Prostate gland (tissue), 2 donors: ENCODE measurements around the gene THAP9. TPM values are rescaled to one million over a fixed set of nuclear protein-coding genes. Genes with fewer than 3 reads are reported as not detected.

ENCODE experiments used
- DNase-seq: peaks from one replicate; pipeline ENCODE4 v3.0.0-alpha.2; 2019; ENCODE audit warnings: low spot score
- H3K27ac ChIP-seq, 2 donors: fragments of 200-600 bp; sonication (generic); 2 replicates each; pipeline ENCODE4 v1.5.1; 2017 to 2019
- H3K27me3 ChIP-seq: fragments of 200-600 bp; sonication (generic); replicated peaks from 2 replicates; pipeline ENCODE4 v1.5.1; 2019; ENCODE audit not compliant: insufficient read depth
- H3K36me3 ChIP-seq, 2 donors: fragments of 200-600 bp; sonication (generic); 1 replicate in 1 of 2; 2 replicates in 1 of 2; pipeline versions ENCODE4 v1.5.1 to v1.8.1; 2017 to 2019
- H3K4me1 ChIP-seq: fragments of 200-600 bp; sonication (generic); replicated peaks from 2 replicates; pipeline ENCODE4 v1.5.1; 2019
- H3K4me3 ChIP-seq, 2 donors: fragments of 200-600 bp; sonication (generic); 2 replicates each; pipeline ENCODE4 v1.5.1; 2017 to 2019
- H3K9me3 ChIP-seq: fragments of 200-600 bp; sonication (generic); 2 replicates; pipeline ENCODE4 v1.5.1; 2017
- CTCF ChIP-seq, 4 experiments: fragments of 200-600 bp in 2 of 4; fragments of 450-650 bp in 2 of 4; sonication (generic) in 2 of 4; IDR thresholded peaks; 1 replicate in 3 of 4; 2 replicates in 1 of 4; pipeline ENCODE4 v1.5.1; 2016 to 2019; ENCODE audit warnings: antibody characterized with exemption in 4 of 4, mild to moderate bottlenecking in 2 of 4, moderate library complexity in 2 of 4
- POLR2A ChIP-seq: fragments of 450-650 bp; IDR thresholded peaks from one replicate; pipeline ENCODE4 v1.6.1; 2016; ENCODE audit warnings: antibody characterized with exemption, mild to moderate bottlenecking
- POLR2AphosphoS5 ChIP-seq: sonication (generic); formaldehyde crosslinking; IDR thresholded peaks from one replicate; pipeline ENCODE4 v1.6.1; 2017; ENCODE audit warnings: antibody characterized with exemption
- WGBS: methylation state at CpG from one replicate; pipeline ENCODE4 v1.1.5; 2018; 5-methylcytosine and 5-hydroxymethylcytosine counted together
- intact Hi-C: fragments of 100-400 bp; cut with DNase I; formaldehyde crosslinking; loops from one replicate; pipeline ENCODE4 v1.14.2; 2022
- total RNA-seq, 2 donors: library from RNA; depleted of rRNA; stranded (reverse); fragments of >200 nt; gene quantifications; one replicate each; pipeline ENCODE4 v1.1.0, GENCODE V29; 2016

The THAP9 gene
- total RNA-seq, 2 donors from 2014 or later: 7.6 to 8.6 TPM

GRCh38 chr4:82896755-82897154, 3.8 kb upstream of the THAP9 start:
- H3K4me1 ChIP-seq: no peaks in the 10 kb centered on the region
- intact Hi-C loops: loop anchor here (10.0 kb wide), 1 partner anchor 358 kb away; no protein-coding TSS in a partner anchor
- 84% methylated on average over 1 of the region's 1 CpG for WGBS

GRCh38 chr4:82898322-82899243, 2.0 kb upstream of the THAP9 start:
- H3K9me3 ChIP-seq: no peaks in the 10 kb centered on the region
- DNase-seq: no peak
- H3K36me3 ChIP-seq: no peaks in the 10 kb centered on the region
- intact Hi-C loops: loop anchor here (10.0 kb wide), 1 partner anchor 356 kb away; no protein-coding TSS in a partner anchor
- peak overlapping the region; percentile 96 to 99 for H3K27ac ChIP-seq
- H3K4me1 ChIP-seq: no peaks in the 10 kb centered on the region
- peak; percentile 39 for TF ChIP-seq POLR2AphosphoS5
- no peak for TF ChIP-seq POLR2A
- TF ChIP-seq CTCF (IDR thresholded peaks at IDR 0.05): peak; percentile 4 to 52 (median 18)
- no peaks in the 10 kb centered on the region for H3K27me3 ChIP-seq
- 37% methylated on average over 7 of the region's 7 CpGs for WGBS
- peak overlapping the region; percentile 42 to 49 for H3K4me3 ChIP-seq

More at GRCh38 chr4:82896755-82897154, 3.8 kb upstream of the THAP9 start:
- no peaks in the 10 kb centered on the region for H3K36me3 ChIP-seq
- no peak for DNase-seq
- H3K4me3 ChIP-seq: no peak overlapping the region
- TF ChIP-seq POLR2A (no peak), CTCF (IDR thresholded peaks at IDR 0.05) (no peak), POLR2AphosphoS5 (no peak)
- no peaks in the 10 kb centered on the region for H3K9me3 ChIP-seq
- H3K27me3 ChIP-seq: no peaks in the 10 kb centered on the region
- H3K27ac ChIP-seq: no peak overlapping the region

- H3K27ac ChIP-seq: peak overlapping the region; percentile 96 to 99
- H3K4me3 ChIP-seq: peak overlapping the region; percentile 42 to 49
- no peak for TF ChIP-seq CTCF (IDR thresholded peaks at IDR 0.05)
- TF ChIP-seq POLR2A: no peak
- TF ChIP-seq POLR2AphosphoS5: no peak
- DNase-seq: no peak
- H3K9me3 ChIP-seq: no peaks in the 10 kb centered on the region
- no peaks in the 10 kb centered on the region for H3K4me1 ChIP-seq
- no peaks in the 10 kb centered on the region for H3K27me3 ChIP-seq
- WGBS: under 1% methylated on average over 4 of the region's 4 CpGs
- intact Hi-C loops: loop anchor here (2.0 to 10.0 kb wide), 6 partner anchors 113 to 469 kb away; partner anchors contain the start of genes COPS4, COQ2, ENOPH1 and HNRNPDL
- no peaks in the 10 kb centered on the region for H3K36me3 ChIP-seq
Observed at GRCh38 chr4:82899374-82900065, 1.0 kb upstream of the THAP9 start.

GRCh38 chr4:82900066-82900410, 497 bp upstream of the THAP9 start:
- no peaks in the 10 kb centered on the region for H3K9me3 ChIP-seq
- TF ChIP-seq POLR2AphosphoS5: no peak
- TF ChIP-seq CTCF (IDR thresholded peaks at IDR 0.05): no peak
- no peak for TF ChIP-seq POLR2A
- H3K27me3 ChIP-seq: no peaks in the 10 kb centered on the region
- DNase-seq: no peak
- WGBS: under 1% methylated on average over 14 of the region's 14 CpGs
- H3K27ac ChIP-seq: peak overlapping the region; percentile 96 to 99
- H3K4me3 ChIP-seq: peak overlapping the region; percentile 42 to 49
- intact Hi-C loops: loop anchor here (2.0 to 5.0 kb wide), 5 partner anchors 112 to 469 kb away; partner anchors contain the start of genes COPS4, COQ2, ENOPH1 and HNRNPDL
- H3K36me3 ChIP-seq: no peaks in the 10 kb centered on the region
- no peaks in the 10 kb centered on the region for H3K4me1 ChIP-seq
